GM12878 (cell line): ENCODE data around the gene MAP3K5. TPM values are rescaled to one million over a fixed set of nuclear protein-coding genes. Genes with fewer than 3 reads are reported as not detected.
A peak's percentile ranks its signal among the peaks of the same experiment; 100 is the strongest.

ENCODE experiments used
- CBX3 ChIP-seq: fragments of 200-600 bp; sonication (generic); IDR thresholded peaks from 2 replicates; pipeline ENCODE4 v1.6.1; 2016; ENCODE audit warnings: low read depth, borderline replicate concordance
- CREB1 ChIP-seq: IDR thresholded peaks from 2 replicates; pipeline ENCODE4 v1.6.1; 2012; ENCODE audit warnings: low read depth, mild to moderate bottlenecking, inconsistent platforms
- EZH2 ChIP-seq: IDR thresholded peaks from 2 replicates; pipeline ENCODE4 v1.6.1; 2012; ENCODE audit warnings: low read depth, mild to moderate bottlenecking, control low read depth, inconsistent platforms, low read length, borderline replicate concordance; ENCODE audit not compliant: control insufficient read depth
- HSF1 ChIP-seq: fragments of 150-350 bp; IDR thresholded peaks from 2 replicates; pipeline ENCODE4 v1.6.1; 2014; ENCODE audit warnings: mild to moderate bottlenecking, low read depth, low read length
- KLF5 ChIP-seq: fragments of 450-650 bp; IDR thresholded peaks from 2 replicates; pipeline ENCODE4 v1.6.1; 2014; ENCODE audit warnings: mild to moderate bottlenecking; ENCODE audit not compliant: partially characterized antibody
- MAX ChIP-seq: IDR thresholded peaks from 2 replicates; pipeline ENCODE4 v1.6.1; 2012; ENCODE audit warnings: low read depth, low read length, improper control_type of control experiment
- NBN ChIP-seq: fragments of 450-650 bp; IDR thresholded peaks from 2 replicates; pipeline ENCODE4 v1.6.1; 2016
- NKRF ChIP-seq: fragments of 450-650 bp; conservative IDR thresholded peaks from 2 replicates; pipeline ENCODE4 v1.6.1; 2017; ENCODE audit warnings: mild to moderate bottlenecking, moderate library complexity
- NR2C2 ChIP-seq: IDR thresholded peaks from 2 replicates; pipeline ENCODE4 v1.6.1; 2011; ENCODE audit warnings: borderline replicate concordance, low read depth; ENCODE audit not compliant: control insufficient read depth, insufficient read length
- NR2F1 ChIP-seq: fragments of 450-650 bp; conservative IDR thresholded peaks from 2 replicates; pipeline ENCODE4 v1.6.1; 2017; ENCODE audit warnings: mild to moderate bottlenecking
- PKNOX1 ChIP-seq: fragments of 450-650 bp; IDR thresholded peaks from 2 replicates; pipeline ENCODE4 v1.6.1; 2016; ENCODE audit warnings: mild to moderate bottlenecking
- POLR2AphosphoS5 ChIP-seq: IDR thresholded peaks from 2 replicates; pipeline ENCODE4 v1.6.1; 2011; ENCODE audit warnings: mild to moderate bottlenecking, low read length, inconsistent platforms
- POU2F2 ChIP-seq: IDR thresholded peaks from 3 replicates; pipeline ENCODE4 v1.6.1; 2011; ENCODE audit warnings: low read depth, mild to moderate bottlenecking, low read length, borderline replicate concordance
- SIN3A ChIP-seq: IDR thresholded peaks from 2 replicates; pipeline ENCODE4 v1.6.1; 2012; ENCODE audit warnings: low read depth, low read length, improper control_type of control experiment
- SKIL ChIP-seq: fragments of 450-650 bp; IDR thresholded peaks from 2 replicates; pipeline ENCODE4 v1.6.1; 2017; ENCODE audit warnings: mild to moderate bottlenecking, low read depth, inconsistent platforms; ENCODE audit not compliant: poor library complexity, severe bottlenecking
- SMC3 ChIP-seq: IDR thresholded peaks from 2 replicates; pipeline ENCODE4 v1.6.1; 2011; ENCODE audit warnings: low read length, improper control_type of control experiment, borderline replicate concordance
- SREBF2 ChIP-seq: IDR thresholded peaks from 2 replicates; pipeline ENCODE4 v1.6.1; 2012; ENCODE audit warnings: mild to moderate bottlenecking, low read length
- SUPT20H ChIP-seq: IDR thresholded peaks from 2 replicates; pipeline ENCODE4 v1.6.1; 2011; ENCODE audit warnings: low read depth, mild to moderate bottlenecking, low read length, moderate library complexity, borderline replicate concordance; ENCODE audit not compliant: control insufficient read depth
- SUZ12 ChIP-seq: fragments of 200-600 bp; sonication (generic); IDR thresholded peaks from one replicate; pipeline ENCODE4 v1.6.1; 2018; ENCODE audit warnings: antibody characterized with exemption, mild to moderate bottlenecking; ENCODE audit not compliant: unreplicated experiment
- TBL1XR1 ChIP-seq: IDR thresholded peaks from 2 replicates; pipeline ENCODE4 v1.6.1; 2012; ENCODE audit warnings: low read depth, low read length, improper control_type of control experiment
- WRNIP1 ChIP-seq: IDR thresholded peaks from 2 replicates; pipeline ENCODE4 v1.6.1; 2011; ENCODE audit warnings: low read depth, low read length, improper control_type of control experiment, borderline replicate concordance
- polyA plus RNA-seq, 11 experiments: library from polyadenylated mRNA; depleted of rRNA in 4 of 11; unstranded in 6 of 11; stranded (reverse) in 5 of 11; fragments of >200 nt; fragmentation: Nextera tagmentation in 4 of 11; fragmentation: Illumina TruSeq in 1 of 11; extraction: Ambion mirVana in 4 of 11; extraction: Trizol in 1 of 11; gene quantifications; 1 replicate in 1 of 11; 2 replicates in 10 of 11; pipeline versions ENCODE4 v1.2.1 to v1.2.3, GENCODE V29; 2011 to 2016; ENCODE audit warnings: inconsistent platforms in 2 of 11, missing spikeins in 2 of 11, low read depth in 1 of 11
- total RNA-seq, 4 experiments: library from RNA; depleted of rRNA in 3 of 4; stranded (reverse); fragments of >200 nt in 3 of 4; fragmentation: Illumina TruSeq in 1 of 4; extraction: Trizol in 1 of 4; gene quantifications; 2 replicates each; pipeline versions ENCODE4 v1.2.1 to v1.2.3, GENCODE V29; 2013 to 2021

MAP3K5 gene
- total and polyA plus RNA-seq, 10 of the 15 experiments (the other 5 are each of a cell fraction or from before 2014, with no cell fraction given): 5.4 to 34.3 (median 26.4) TPM

GRCh38 chr6:136607932-136608772, 184.1 kb downstream of the MAP3K5 start (continued):
- TF ChIP-seq HSF1 (no peak), WRNIP1 (no peak), MAX (no peak), TBL1XR1 (no peak), SUZ12 (no peak), PKNOX1 (peak; percentile 35; the same call in 1 of the 2 replicates), SREBF2 (no peak), EZH2 (no peak), NKRF (no peak), NR2C2 (no peak), KLF5 (no peak), POU2F2 (no peak), SMC3 (peak; percentile 67), SKIL (no peak), CREB1 (no peak), SUPT20H (no peak), CBX3 (no peak), POLR2AphosphoS5 (0 out of 2 replicates have a peak, but pooled peaks have one; percentile 24), SIN3A (no peak), NR2F1 (no peak), NBN (0 out of 2 replicates have a peak, but pooled peaks have one; percentile 24)
